HG03095 (cell line): ENCODE measurements around the gene C4orf17.
"Not testable (repeated sequence)": the region's sequence is repeated elsewhere in the genome, so short reads cannot be mapped to it uniquely, and the experiment has no call there.

Experiments used
- ATAC-seq: cut with Tn5 transposase; IDR thresholded peaks from one replicate; pipeline ENCODE4 v1.9.1; 2021; ENCODE audit warnings: moderate library complexity; ENCODE audit not compliant: unreplicated experiment

Gene C4orf17

DNA sequence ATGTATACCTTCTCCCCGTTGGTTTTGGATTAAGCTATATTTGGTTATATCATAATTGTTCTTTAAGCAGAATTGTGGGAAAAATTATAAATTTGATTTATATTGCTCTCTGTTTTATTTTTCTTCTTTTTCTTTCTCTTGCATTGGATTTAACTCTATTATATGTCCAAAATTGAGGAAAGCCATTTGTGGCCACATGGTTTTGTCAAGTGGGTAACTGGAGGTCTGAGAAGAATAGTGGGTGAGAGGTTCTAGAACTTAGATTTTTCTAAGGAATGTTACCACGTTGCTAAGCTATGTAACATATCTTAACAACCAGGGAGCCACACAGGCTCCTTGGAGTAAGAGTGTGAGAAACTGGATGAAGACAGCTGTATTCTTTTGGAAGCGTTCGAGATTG, at the start of gene C4orf17:
Gene C4orf17 (plus strand): TSS at position 301 of the 400 bp plus-strand sequence. CDS start 2,061 bp downstream, outside the sequence.
- no peak for ATAC-seq

GRCh38 chr4:99461623-99462401, 49.0 kb upstream of the C4orf17 start:
- ATAC-seq, result no peak

DNA sequence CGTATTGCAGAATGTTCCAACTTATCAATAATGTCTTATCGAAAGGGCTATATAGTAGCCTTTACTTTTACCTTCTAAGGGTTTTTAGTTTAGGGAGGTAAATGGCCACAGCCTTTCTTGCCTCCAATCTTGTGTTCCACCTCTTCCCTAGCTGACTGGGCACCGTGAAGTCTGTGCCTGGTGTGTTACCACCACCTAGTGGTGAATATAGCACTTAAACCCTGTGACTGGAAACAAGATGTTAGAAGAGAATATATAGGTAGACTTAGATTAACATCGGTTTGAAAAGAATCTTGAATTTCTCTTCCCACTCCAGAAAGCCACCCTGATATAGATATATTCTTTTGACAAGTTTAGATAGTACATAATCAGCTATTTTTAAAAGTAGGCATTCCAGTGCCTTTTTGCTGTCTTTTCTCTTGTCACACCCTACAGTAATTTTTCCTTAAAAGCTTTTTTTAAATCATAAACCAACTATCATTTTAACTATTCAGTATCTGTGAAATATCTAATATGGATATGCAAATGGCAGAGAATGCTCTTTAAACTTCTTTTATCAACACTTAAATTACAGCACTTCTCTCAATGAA, 47.9 kb upstream of the C4orf17 start:
- peak; percentile 96 for ATAC-seq

- ATAC-seq, result no peak
Observed at GRCh38 chr4:99463566-99463965, 47.3 kb upstream of the C4orf17 start.

GRCh38 chr4:99467887-99468286, 42.9 kb upstream of the C4orf17 start:
- ATAC-seq, result no peak

GRCh38 chr4:99468889-99469288, 41.9 kb upstream of the C4orf17 start:
- ATAC-seq, result no peak

- ATAC-seq, result no peak
Observed at GRCh38 chr4:99471349-99471748, 39.5 kb upstream of the C4orf17 start.

- no peak for ATAC-seq
Observed at GRCh38 chr4:99471896-99472295, 38.9 kb upstream of the C4orf17 start.

- no peak for ATAC-seq
Observed at GRCh38 chr4:99473131-99473530, 37.7 kb upstream of the C4orf17 start.

DNA sequence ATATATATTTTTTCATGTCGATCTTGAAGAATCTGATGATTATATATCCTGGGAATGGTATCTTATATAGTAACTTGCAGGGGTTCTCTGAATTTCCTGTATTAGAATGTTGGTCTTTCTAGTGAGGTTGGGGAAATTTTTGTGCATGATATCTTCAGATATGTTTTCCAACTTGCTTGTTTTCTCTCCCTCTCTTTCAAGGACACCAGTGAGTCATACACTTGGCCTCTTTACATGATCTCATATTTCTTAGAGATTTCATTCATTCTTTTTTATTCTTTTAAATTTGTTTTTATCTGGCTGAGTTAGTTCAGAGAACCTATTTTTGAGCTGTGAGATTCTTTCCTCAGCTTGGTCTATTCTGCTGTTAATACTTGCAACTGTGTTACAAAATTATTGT, 27.2 kb upstream of the C4orf17 start:
- ATAC-seq, result no peak

GRCh38 chr4:99485212-99485611, 25.6 kb upstream of the C4orf17 start:
- no peak for ATAC-seq

GRCh38 chr4:99486648-99487047, 24.2 kb upstream of the C4orf17 start:
- not testable (repeated sequence) for ATAC-seq

GRCh38 chr4:99490286-99490685, 20.5 kb upstream of the C4orf17 start:
- no peak for ATAC-seq

DNA sequence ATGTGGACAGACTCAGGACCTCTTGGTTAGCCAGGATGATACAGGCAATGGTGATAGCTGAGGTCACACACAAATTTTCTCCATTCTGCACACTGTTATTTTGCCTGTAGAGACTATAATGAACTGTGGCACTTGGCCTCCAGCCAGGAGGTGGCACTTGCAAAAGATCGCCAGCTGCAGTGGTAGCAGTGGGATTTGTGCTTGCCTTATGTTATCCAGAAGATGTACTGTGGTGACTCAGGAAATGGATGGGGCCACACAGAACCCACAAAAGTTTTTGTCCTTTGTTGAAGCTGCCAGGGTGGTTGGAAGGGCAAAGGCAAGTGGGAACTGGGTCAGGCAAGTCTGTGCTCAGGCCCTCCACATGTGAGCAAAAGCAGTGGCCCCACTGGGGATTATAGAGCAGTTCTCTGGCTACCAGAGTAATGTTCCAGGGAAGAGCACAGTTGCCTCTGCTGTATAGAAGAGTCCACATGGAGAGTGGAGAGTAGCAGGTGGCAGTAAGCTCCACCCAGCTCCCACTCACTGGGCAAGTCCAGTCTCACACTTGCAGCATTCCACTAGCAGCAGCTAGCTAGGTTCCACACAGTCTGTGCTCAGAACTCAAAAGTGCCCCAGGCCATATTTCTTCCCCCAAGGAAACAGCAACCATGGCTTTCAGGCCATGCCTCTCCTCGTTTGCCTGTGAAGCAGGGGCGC, 5.9 kb upstream of the C4orf17 start:
- no peak for ATAC-seq

- no peak for ATAC-seq
Observed at GRCh38 chr4:99506781-99507180, 4.0 kb upstream of the C4orf17 start.

GRCh38 chr4:99507349-99507748, 3.5 kb upstream of the C4orf17 start:
- ATAC-seq, result no peak

GRCh38 chr4:99507762-99508161, 3.1 kb upstream of the C4orf17 start:
- ATAC-seq, result no peak

- no peak for ATAC-seq
Observed at GRCh38 chr4:99518601-99519295, 7.9 kb downstream of the C4orf17 start.

- no peak for ATAC-seq
Observed at GRCh38 chr4:99529228-99529627, 18.4 kb downstream of the C4orf17 start.

DNA sequence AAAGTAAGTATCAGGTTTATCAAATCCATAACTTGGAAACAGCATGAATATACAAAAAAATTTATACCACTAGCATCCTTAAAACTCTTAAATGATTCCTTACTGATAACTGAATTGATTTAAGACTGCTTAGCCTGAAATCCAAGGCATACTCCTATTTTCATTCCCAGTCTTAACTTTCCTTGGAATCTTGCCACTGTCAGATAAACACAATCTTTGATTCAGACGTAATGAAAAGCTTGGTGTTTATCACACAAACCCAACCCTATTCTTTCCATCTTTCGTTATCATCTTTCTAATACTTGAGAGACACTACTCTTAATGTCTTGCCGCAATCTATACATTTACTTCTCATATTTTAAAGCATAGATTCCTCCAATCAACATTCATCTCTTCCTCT, 19.1 kb downstream of the C4orf17 start:
- no peak for ATAC-seq

GRCh38 chr4:99534699-99535098, 23.9 kb downstream of the C4orf17 start:
- not testable (repeated sequence) for ATAC-seq
